ENCODE measurements around the gene SEC14L1.

GRCh38 chr17:77230436-77230830, 89.7 kb downstream of the SEC14L1 start:
- TF ChIP-seq POLR2A (IDR thresholded peaks at IDR 0.05; ENCODE audit: low read length) = no peak
- TF ChIP-seq GATA1 (IDR thresholded peaks at IDR 0.05; ENCODE audit: low read depth, low read length) = no peak

Data from erythroblast (primary cell).